GM19463 (cell line): ENCODE data around the gene AMDHD1.
"Not testable (repeated sequence)": the region's sequence is repeated elsewhere in the genome, so short reads cannot be mapped to it uniquely, and the experiment has no call there.

Experiments used
- ATAC-seq: cut with Tn5 transposase; IDR thresholded peaks from one replicate; pipeline ENCODE4 v1.9.1; 2021; ENCODE audit warnings: mild to moderate bottlenecking, moderate library complexity; ENCODE audit not compliant: unreplicated experiment

AMDHD1 gene

GRCh38 chr12:95963096-95963495, 20.0 kb downstream of the AMDHD1 start:
- no peak for ATAC-seq

- no peak for ATAC-seq
Measured at GRCh38 chr12:95966287-95966870, 23.2 kb downstream of the AMDHD1 start.

GRCh38 chr12:95967301-95967700, 24.2 kb downstream of the AMDHD1 start:
- no peak for ATAC-seq

GRCh38 chr12:95969116-95969515, 26.0 kb downstream of the AMDHD1 start:
- ATAC-seq: not testable (repeated sequence)

- no peak for ATAC-seq
Measured at GRCh38 chr12:95970905-95971304, 27.8 kb downstream of the AMDHD1 start.

GRCh38 chr12:95972832-95973456, 29.8 kb downstream of the AMDHD1 start:
- ATAC-seq: no peak

- no peak for ATAC-seq
Measured at GRCh38 chr12:95974358-95974757, 31.2 kb downstream of the AMDHD1 start.

GRCh38 chr12:95975491-95975890, 32.4 kb downstream of the AMDHD1 start:
- ATAC-seq: no peak

- ATAC-seq: no peak
Measured at GRCh38 chr12:95976416-95976832, 33.3 kb downstream of the AMDHD1 start.

- ATAC-seq: no peak
Measured at GRCh38 chr12:95977764-95978305, 34.7 kb downstream of the AMDHD1 start.

GRCh38 chr12:95978351-95978750, 35.2 kb downstream of the AMDHD1 start:
- ATAC-seq: no peak

- ATAC-seq: no peak
Measured at GRCh38 chr12:95978774-95979173, 35.6 kb downstream of the AMDHD1 start.

GRCh38 chr12:95980437-95980836, 37.3 kb downstream of the AMDHD1 start:
- ATAC-seq: no peak

GRCh38 chr12:95982602-95983001, 39.5 kb downstream of the AMDHD1 start:
- no peak for ATAC-seq

- ATAC-seq: no peak
Measured at GRCh38 chr12:95984682-95985081, 41.6 kb downstream of the AMDHD1 start.

GRCh38 chr12:95986635-95987570, 43.8 kb downstream of the AMDHD1 start:
- ATAC-seq: no peak

- no peak for ATAC-seq
Measured at GRCh38 chr12:95988506-95989275, 45.6 kb downstream of the AMDHD1 start.

GRCh38 chr12:95989504-95990123, 46.5 kb downstream of the AMDHD1 start:
- ATAC-seq: no peak

GRCh38 chr12:95990136-95990535, 47.0 kb downstream of the AMDHD1 start:
- no peak for ATAC-seq

- ATAC-seq: no peak
Measured at GRCh38 chr12:95993907-95994306, 50.8 kb downstream of the AMDHD1 start.
